HL-60 (cell line): ENCODE measurements around the gene PIK3R4.

Experiments
- DNase-seq, 2 experiments: peaks; one replicate each; pipeline ENCODE4 v3.0.0-alpha.2; 2010 to 2020; ENCODE audit warnings: low read depth in 1 of 2, low spot score in 1 of 2
- H3K27ac ChIP-seq: fragments of 250-450 bp; sonication (Bioruptor Pico); replicated peaks from 2 replicates; pipeline ENCODE4 v1.5.1; 2020; ENCODE audit warnings: mild to moderate bottlenecking, moderate library complexity
- H3K27me3 ChIP-seq: fragments of 250-450 bp; sonication (Bioruptor Pico); 2 replicates; pipeline ENCODE4 v1.5.1; 2021; ENCODE audit warnings: mild to moderate bottlenecking, moderate library complexity; ENCODE audit not compliant: insufficient read depth, poor library complexity, severe bottlenecking
- H3K4me3 ChIP-seq: replicated peaks from 2 replicates; pipeline ENCODE4 v1.5.1; 2011; ENCODE audit warnings: mild to moderate bottlenecking, control low read depth, low read length; ENCODE audit not compliant: insufficient read depth
- CTCF ChIP-seq: IDR thresholded peaks from one replicate; pipeline ENCODE4 v1.5.1; 2011; ENCODE audit warnings: low read length, control low read depth, inconsistent platforms; ENCODE audit not compliant: insufficient read depth
- GABPA ChIP-seq: IDR thresholded peaks from 2 replicates; pipeline ENCODE4 v1.6.1; 2012; ENCODE audit warnings: low read depth
- POLR2AphosphoS5 ChIP-seq: IDR thresholded peaks from 2 replicates; pipeline ENCODE4 v1.6.1; 2012; ENCODE audit warnings: low read depth
- REST ChIP-seq: IDR thresholded peaks from 2 replicates; pipeline ENCODE4 v1.6.1; 2012; ENCODE audit warnings: low read depth; ENCODE audit not compliant: insufficient replicate concordance
- SPI1 ChIP-seq: IDR thresholded peaks from 2 replicates; pipeline ENCODE4 v1.6.1; 2012; ENCODE audit warnings: low read depth, mild to moderate bottlenecking, borderline replicate concordance

The PIK3R4 gene

GRCh38 chr3:130757611-130758150, 11.1 kb upstream of the PIK3R4 start:
- Histone ChIP-seq H3K4me3 (no peak overlapping the region), H3K27me3 (no peaks in the 10 kb centered on the region), H3K27ac (no peak overlapping the region)
- no peak for DNase-seq
- TF ChIP-seq POLR2AphosphoS5 = no peak
- no peak for TF ChIP-seq GABPA
- no peak for TF ChIP-seq REST
- no peak for TF ChIP-seq CTCF
- TF ChIP-seq SPI1 = no peak

GRCh38 chr3:130755666-130756065, 9.0 kb upstream of the PIK3R4 start:
- no peak for DNase-seq
- no peak overlapping the region for H3K27ac ChIP-seq
- no peak overlapping the region for H3K4me3 ChIP-seq
- TF ChIP-seq SPI1 = no peak
- TF ChIP-seq CTCF = no peak
- TF ChIP-seq REST = no peak
- no peak for TF ChIP-seq POLR2AphosphoS5
- TF ChIP-seq GABPA = no peak
- no peaks in the 10 kb centered on the region for H3K27me3 ChIP-seq

GRCh38 chr3:130748981-130749380, 2.4 kb upstream of the PIK3R4 start:
- no peak for DNase-seq
- TF ChIP-seq SPI1 (no peak), REST (no peak), POLR2AphosphoS5 (no peak), GABPA (no peak), CTCF (no peak)
- Histone ChIP-seq H3K27ac (no peak overlapping the region), H3K4me3 (no peak overlapping the region), H3K27me3 (no peaks in the 10 kb centered on the region)
